SH-SY5Y (cell line): ENCODE measurements around the gene SLPI.

ENCODE experiments used
- GATA2 ChIP-seq: IDR thresholded peaks from 2 replicates; pipeline ENCODE4 v1.6.1; 2011; ENCODE audit warnings: mild to moderate bottlenecking, low read depth, low read length
- GATA3 ChIP-seq: IDR thresholded peaks from 2 replicates; pipeline ENCODE4 v1.6.1; 2011; ENCODE audit warnings: low read depth, mild to moderate bottlenecking, low read length, moderate library complexity

DNA sequence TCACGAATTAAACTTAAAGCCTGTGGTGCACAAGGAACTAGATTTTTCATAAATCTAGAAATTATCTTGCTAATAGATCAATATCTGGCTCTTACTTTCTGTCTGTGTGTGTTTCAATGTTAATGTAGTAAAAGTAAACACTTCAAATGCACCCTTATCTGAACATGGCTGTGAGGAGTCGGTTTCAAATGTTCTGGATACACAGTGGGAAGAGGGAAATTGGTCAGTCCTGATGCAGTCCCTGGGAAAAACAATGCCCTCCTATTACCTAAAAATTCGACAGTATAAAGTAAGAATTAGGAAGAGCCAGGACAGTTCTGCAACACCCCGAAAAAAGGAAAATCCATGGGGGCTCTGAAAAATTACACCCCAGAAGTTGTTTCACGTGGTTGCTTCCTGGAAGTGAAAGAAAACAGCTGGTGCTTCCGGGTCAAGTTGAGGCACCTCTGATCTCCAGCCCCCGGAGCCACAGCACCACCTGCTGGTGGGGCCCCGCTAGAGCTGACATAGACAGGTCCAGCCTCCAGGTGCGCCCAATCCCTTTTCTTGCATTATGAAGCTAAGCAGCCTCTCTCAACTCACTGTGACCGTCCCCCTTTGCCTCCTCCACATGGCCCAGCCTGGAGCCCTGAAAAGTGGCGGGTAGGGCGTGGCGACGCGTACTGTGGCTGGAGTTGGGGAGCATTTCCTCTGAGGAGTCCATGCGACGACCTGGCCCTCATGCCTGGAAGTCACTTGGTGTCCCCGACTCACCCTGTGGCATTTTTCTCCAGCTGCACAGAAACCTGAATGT, 24.9 kb downstream of the SLPI start:
- TF ChIP-seq GATA2 (no peak), GATA3 (no peak)
